ENCODE measurements around the gene DGCR8.

DGCR8 gene

DNA sequence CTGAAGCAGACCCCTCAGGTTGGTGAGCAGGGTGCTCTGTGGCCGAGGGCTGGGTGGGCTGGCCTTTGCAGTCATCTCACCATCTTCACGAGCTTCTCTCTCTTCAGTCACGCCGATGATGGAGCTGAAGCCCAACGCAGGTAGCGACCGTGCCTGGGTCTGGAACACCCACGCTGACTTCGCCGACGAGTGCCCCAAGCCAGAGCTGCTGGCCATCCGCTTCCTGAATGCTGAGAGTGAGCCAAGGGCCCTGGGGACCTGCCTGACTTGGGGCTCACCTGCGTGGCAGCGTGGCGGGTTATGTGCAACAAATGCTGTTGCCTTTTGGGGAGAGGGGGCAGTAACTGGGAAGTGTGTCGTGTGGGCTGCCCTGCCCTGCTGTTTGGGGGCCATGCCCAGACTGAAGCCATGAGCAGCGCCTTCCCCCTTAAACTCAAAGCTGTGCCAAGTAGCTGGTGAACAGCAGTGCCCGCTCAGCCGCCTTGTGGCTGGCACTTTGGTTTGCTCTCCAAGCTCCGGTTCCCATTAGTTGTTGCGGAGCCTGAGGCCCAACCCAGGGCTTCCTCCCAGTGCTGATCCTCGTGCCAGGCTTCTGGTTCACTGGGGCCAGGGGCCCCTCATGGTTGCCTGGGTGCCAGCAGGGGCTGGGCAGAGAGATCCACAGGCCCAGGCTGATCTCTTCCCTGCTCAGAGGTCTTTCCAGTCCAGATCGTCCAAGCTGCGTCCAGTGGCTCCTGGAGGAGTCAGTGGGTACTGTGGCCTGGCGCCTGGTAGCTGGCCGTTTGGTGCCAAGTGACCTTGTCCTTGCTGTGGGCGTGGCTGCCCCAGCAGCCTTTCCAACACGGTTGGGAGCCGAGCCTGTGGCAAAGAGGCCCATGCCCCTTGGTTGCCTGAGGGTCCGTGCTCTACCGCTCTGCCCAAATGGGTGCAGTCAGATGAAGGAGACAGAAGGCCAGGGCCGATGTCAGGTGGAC lies 45.4 kb downstream of the DGCR8 start:
- no peak for DNase-seq (ENCODE audit: low read depth)

DNA sequence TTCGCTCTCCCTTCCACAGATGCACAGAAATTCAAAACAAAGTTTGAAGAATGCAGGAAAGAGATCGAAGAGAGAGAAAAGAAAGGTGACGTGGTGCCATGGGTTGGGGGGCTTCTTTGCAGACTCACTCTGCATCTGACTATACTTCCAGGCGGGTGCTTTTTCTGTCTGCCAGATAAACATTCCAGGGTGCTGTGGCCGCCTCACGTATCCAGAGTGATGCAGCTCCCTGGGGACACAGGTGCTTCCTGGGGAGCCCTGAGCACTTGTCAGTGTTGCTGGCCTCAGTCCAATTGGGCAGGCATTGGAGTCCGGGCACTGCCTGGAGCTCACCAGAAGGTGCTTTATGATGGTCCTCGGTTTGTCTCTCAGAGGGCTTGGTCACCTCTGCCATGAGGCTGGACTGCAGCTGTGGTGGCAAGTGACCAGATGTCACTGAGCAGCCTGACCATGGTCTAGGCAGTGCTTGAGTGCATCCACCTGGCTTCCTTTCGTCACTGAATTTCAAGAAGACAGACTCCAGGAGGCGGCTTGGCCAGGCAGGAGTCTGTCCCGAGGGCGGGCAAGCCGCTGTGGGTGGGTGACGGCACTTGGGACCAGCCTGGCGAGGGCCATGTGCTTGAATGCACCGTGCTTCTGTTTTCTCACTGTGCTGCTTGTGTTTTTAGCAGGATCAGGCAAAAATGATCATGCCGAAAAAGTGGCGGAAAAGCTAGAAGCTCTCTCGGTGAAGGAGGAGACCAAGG lies 46.4 kb downstream of the DGCR8 start:
- DNase-seq (ENCODE audit: low read depth): no peak

DNA sequence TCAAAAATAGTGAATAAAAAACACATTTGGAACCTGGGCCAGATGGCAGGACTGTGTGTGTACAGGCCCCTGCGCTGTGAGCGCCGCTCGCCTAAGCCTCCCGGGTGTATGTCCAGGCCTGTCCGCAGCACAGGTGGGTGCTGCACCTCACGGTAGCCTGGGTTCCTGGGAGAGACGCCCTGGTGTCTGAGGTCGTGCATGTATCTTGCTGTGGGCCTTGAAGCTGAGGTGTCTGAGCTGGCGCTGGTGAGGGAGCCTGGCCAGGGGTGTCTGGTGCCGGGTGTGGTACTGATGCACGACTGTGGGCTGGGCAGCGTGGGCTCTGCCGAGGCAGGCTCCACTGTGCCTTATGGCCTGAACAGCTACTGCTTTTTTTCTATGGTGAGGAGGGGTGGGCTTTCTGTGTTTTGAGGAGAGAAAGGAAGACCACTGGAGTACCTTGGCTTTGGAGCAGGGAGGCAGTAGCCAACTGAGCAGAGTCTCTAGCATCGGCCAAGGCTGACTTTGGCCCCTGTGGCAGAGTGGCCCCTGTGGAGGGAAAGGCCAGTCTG lies 47.4 kb downstream of the DGCR8 start:
- DNase-seq (ENCODE audit: low read depth): no peak

DNA sequence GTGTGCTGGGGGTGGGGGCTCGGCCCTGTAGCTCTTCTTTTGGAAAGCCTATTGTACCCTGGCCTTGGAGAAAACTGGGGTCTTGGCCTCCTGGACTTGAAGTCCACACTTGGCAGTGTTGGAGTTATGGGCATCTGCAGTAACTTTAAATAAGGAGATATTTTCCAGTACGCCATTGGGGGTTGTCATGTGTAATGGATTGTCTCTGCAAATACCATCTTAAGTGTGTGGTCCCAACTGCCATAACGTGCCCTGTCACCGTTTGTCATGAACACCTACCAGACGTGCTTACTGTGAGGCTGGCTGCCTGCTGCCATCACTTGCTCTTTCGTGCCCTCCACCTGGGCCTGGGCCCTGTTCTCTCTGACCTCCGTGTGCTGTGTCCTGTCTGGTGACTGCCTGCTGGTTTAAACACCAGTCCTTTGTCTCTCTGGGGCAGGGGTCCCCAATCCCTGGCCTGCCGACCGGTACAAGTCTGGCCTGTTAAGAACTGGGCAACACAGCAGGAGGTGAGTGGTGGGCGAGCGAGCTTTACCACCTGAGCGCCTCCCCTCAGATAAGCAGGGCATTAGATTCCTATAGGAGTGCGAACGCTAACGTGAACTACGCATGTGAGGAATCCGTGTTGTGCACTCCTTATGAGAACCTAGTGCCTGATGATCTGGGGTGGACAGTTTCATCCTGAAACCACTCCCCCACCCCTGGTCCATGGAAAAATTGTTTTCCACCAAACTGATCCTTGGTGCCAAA lies 48.0 kb downstream of the DGCR8 start:
- no peak for DNase-seq (ENCODE audit: low read depth)

DNA sequence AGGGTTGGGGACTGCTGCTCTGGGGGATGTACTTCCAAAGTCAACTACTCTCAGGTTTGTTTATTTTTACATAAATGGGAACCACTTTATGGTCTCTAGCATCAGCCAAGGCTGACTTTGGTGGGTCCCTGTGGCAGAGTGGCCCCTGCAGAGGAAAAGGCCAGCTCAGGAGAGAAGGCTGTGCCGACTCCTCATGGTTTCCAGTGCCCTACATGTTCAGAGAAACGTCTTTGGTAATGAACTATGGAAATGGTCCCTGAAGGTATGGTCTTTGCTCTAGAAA lies 48.5 kb downstream of the DGCR8 start:
- no peak for DNase-seq (ENCODE audit: low read depth)

DNA sequence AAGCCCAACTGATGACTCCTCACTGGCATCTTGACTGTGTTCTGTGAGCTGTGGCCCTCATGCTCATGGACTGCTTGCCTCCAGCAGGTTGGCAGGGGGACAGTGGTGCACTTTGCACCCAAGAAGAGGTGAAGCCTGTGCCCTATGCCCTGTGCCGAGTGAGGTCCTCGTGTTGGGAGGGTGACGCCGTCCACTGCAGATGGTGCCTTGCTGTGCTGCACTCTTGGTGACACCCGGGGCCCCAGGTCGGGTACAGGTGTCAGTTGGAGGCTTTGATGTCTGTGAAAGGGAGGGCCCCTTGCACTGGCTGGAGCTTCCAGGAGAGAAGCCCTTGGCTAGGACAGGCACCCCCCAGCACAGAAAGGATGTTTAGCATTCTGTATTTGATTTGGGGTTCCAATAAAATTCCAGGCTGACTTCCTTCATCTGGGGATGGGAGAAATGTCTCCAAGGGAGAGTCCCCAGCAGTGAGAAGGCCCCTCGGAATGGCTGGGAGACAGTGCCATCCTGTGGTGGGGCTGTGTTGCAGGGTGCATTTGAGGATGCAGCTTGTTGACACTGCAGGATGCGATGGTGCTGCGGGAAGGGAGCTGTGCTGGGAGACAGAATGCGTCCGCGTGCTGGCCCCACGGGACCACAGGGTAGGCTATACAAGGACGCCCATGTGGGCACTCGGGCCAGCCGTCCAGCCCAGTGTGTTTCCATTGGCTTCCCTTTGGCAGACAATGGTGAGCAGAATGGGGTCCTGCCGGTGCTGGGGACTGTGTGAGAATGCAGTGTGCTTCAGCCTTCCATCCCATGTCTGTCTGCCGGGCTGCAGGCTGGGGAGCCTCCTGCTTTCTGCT lies 49.1 kb downstream of the DGCR8 start:
- DNase-seq (ENCODE audit: low read depth): peak; percentile 48

DNA sequence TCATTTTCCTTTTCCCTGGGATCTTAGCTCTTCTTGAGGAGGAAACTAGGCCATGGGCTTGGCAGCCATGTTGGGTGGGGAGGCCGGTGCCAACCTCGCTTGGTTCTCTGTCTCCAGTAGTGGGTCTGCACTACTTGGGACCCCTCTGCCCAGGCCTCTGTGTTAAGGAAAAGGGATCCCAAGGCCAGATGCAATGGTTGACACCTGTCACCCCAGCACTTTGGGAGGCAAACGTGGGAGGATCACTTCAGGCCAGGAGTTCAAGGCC lies 49.6 kb downstream of the DGCR8 start:
- DNase-seq (ENCODE audit: low read depth): no peak

DNA sequence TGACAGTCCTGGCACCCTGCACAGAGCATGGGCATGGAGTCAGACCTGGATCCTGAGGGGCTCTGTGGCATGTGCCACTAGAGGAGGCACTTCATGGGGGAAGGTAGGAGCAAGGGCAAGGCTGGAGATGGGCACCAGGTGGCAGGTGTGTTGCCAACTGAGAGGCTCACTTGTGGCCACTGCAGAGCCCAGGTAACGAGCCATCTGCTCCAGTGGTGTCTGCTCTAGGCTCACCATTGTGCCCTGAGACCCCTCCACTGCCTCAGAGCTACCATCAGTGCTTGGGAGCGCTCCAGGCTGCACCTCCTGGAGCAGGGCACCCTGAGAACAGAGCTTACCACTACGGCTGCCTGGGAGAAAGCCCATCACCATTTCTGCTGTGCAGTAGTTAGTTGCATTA lies 50.3 kb downstream of the DGCR8 start:
- DNase-seq (ENCODE audit: low read depth): no peak

DNA sequence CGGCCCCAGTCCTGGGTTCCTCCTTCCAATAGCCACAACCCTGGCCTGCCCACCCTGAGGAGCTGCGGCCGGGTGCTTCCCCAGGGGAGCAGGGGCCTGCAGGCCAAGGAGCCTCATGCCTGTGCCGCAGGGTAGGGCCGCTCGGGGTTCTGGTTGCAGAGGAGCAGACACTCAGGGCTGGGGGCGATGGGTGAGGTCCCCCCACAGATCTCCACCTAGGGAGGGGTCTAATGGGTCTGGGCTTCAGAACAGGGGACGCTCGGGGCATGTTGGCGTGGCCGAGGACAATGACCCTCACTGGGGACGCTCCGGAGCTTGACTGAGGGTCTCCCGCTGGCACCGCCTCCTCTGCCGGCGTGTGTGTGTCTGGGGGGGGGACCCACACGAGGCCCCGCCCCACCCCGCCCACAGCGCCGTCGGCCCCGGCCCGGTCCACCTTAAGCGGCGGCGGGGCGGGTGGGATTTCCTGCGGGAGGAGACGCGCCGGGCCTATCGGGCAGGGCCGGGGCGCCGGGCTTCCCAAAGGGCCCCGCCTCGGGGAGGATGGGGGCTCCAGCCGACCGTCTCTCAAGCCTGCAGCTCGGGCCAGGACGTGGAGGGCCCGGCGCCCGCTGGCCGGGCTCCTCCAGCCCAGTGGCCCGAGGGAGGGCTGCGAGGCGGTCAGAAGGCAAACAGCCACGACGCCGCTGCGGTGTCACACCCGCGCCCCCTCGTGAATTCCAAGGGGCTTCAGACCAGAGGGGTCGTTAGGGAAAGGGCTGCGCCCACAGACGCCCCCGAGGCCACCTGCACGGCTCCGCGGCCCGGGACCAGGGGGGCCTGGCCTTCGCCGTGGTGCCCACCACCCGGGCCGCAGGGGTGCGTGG lies 50.9 kb downstream of the DGCR8 start:
- peak; percentile 85 for DNase-seq (ENCODE audit: low read depth)

DNA sequence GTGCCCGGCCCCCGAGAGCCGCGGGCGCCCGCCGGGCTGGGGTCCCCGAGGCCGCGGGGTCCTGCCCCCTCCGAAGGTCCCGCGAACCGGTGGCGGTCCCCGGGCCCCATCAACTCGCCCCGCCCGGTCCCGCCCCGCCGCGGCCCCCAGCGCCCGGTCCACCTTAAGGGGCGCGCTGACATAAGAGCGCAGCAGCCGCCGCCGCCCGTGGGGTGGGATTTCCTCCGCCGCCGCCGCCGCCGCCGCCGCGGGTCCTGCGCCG lies 51.5 kb downstream of the DGCR8 start, which contains the start of gene ZDHHC8:
TSS of gene ZDHHC8 (plus strand) at position 208 of the 262 bp plus-strand sequence. CDS start 144 bp downstream, outside the sequence.
- peak; percentile 48 for DNase-seq (ENCODE audit: low read depth)

DNA sequence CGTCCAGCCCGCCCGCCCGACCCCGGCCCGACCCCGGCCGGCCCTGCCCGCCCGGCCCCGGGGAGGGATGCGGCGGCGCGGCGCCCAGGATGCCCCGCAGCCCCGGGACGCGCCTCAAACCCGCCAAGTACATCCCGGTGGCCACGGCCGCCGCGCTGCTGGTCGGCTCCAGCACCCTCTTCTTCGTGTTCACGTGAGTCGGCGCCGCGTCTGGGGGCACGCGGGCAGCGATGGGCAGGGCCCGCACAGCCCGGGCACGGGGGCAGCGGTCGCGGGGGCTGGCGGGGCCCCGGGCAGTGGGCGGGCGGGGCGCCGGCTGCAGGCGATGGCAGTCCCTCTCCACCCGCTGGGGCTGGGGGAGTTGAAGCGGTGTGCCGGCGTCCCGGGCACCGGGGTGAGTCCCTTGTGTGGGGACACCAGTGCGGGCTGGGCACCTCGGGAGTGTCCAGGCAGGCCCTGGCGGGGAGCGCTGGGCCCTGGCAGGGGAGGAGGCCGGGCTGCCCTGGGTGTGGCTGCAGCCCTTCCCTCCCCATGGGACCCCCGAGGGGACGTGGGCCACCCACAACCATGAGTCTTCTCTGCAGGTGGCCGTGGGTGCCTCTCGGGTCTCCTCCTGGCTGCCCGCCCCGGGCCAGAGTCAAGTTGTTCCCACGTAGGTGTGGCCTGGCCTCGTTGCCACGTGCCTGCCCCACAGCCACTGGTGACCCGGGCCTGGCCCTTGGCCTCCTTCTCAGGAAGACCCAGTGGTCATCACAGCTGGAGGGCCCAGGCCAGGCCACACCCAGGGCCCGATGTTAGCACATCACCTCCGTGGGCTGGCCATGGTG lies 52.0 kb downstream of the DGCR8 start:
- DNase-seq (ENCODE audit: low read depth): peak; percentile 32

DNA sequence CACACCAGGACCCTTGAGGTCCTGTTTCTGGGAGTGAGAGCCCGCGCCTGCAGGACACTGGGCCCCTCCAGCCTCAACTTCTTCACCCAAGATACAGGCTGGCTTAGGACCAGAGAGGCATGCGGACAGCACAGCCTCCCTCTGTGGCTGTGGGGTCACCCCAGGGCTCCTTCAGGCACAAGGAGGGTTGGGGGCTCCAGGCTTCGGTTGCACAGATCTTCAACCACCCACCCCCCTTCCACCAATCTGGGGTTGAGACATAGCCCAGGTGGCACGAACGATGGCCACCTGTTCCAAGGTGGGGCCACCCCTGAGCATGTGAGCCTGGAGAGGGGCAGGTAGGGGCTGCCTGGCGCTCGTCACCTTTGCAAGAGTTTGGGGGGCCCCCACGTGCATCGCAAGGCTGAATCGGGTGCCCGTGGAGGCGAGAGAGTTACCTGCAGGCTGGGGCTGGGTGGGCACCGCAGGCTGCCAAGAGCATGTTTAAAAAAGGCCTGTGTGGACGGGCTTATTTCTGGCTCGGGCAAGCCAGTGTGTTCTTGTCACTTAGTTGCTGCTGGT lies 52.7 kb downstream of the DGCR8 start:
- no peak for DNase-seq (ENCODE audit: low read depth)

DNA sequence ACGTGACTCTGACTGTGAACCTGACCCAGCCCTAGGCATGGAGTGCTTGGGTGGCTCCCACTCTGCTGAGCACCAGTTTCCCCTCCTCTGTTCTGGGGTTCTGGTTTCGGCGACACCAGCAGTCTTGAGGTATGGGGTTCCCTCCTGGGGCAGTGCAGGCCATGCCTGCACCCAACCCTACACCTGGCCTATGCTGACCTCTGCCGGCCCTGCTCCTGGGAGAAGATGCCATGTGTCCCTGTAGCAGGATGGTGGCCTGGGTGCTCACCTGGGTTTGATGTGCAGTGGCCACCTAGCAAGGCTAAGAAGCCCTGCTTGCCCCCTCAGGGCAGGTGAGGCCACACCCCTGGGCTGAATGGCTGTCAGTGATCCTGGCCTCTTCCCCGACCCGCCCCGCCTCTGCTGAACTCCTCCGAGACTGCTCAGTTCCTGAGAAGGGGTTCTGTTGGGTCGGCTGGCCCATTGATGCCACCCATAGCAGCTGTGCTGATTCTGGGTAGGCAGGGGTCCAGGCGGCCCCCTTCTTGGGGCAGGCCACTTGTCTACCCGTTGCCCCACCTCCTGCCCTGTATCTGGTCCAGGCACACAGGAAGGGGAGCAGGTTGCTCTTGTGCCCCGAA lies 54.0 kb downstream of the DGCR8 start:
- DNase-seq (ENCODE audit: low read depth): no peak

DNA sequence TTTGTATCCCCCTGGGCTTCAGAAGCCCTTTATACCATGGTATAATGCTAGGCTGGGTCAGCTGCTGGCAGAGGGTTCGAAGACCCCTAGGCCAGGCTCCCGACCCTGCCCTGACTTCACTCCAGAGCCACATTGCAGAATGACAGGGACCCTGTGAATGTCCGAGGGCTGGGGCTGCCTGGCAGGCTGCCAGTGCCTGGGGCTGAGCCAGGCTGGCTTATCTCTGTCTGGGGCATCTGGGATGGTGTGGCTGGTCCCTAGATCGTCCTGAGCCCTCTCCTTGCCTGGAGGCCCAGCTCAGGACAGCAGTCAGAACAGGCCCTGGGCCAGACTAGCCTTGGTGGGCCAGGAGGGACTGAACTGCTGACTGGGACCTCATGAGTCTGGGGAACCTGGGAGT lies 55.2 kb downstream of the DGCR8 start:
- DNase-seq (ENCODE audit: low read depth): no peak

DNA sequence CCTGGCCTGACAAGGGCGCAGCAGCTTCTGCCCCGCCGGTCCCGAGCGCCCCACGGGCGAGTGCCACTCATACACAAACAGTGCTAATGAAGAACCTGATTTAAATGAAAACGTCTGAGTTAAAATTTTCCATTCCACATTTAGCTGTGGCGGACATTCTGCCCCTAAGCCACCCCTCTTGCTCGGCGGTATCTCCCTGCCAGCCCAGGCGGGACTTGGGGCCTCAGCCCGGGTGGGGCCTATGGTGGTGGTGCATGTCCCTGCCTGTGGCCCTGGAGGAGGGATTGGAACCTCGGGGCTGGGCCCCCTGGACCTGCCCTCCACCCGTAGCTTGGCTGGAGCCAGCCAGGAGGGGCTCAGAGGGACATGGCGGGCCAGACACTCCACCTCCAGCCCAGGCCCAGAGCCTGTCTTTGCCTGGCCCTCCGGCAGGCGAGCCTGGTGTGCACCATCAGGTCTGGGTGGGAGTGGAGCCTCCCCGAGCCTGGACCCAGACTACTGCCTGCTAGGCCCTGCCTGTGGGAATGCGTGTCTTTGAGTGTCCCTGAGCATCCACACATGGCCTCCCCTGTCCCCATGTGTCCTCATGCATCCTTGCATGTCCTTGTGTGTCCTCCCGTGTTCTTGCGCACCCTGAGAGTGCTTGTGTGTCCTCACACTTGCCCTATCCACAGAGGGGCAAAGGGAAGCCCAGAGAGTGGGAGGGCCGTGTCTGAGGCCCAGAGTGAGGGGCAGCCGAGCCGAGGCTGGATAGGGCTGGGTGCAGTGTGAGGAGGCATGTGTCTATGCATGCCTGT lies 56.0 kb downstream of the DGCR8 start:
- DNase-seq (ENCODE audit: low read depth): no peak

DNA sequence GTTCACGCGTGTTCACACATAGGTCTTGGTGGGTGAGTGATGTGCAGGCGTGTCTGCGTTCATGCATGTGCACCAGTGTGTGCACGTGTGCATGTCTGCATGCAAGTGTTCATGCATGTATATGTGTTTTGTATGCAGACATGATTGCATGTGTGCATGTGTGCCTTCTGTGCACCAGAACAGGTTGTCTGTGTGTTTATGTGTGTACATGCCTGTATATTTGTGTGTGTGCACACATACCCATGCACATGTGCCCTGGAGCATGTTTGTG lies 56.5 kb downstream of the DGCR8 start:
- DNase-seq (ENCODE audit: low read depth): no peak

DNA sequence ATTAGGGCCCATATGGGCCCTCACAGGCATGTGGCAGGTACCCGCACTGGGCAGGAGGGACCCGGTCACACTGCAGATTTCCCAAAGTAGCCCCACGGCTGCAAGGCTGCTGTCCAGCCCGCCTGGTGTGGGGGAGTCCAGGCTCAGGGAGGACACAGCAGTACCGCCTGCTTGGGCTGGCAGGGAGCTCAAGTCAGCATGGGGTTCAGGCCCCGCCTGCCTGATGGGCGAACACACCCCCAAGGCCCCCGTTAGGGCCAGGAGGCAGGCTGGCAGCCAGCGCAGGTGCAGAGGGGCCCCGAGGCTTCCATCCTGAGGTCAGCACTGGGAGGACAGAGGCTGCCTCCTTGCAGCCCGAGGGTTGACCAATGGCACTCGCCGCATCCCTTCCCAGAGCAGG lies 57.1 kb downstream of the DGCR8 start:
- DNase-seq (ENCODE audit: low read depth): no peak

DNA sequence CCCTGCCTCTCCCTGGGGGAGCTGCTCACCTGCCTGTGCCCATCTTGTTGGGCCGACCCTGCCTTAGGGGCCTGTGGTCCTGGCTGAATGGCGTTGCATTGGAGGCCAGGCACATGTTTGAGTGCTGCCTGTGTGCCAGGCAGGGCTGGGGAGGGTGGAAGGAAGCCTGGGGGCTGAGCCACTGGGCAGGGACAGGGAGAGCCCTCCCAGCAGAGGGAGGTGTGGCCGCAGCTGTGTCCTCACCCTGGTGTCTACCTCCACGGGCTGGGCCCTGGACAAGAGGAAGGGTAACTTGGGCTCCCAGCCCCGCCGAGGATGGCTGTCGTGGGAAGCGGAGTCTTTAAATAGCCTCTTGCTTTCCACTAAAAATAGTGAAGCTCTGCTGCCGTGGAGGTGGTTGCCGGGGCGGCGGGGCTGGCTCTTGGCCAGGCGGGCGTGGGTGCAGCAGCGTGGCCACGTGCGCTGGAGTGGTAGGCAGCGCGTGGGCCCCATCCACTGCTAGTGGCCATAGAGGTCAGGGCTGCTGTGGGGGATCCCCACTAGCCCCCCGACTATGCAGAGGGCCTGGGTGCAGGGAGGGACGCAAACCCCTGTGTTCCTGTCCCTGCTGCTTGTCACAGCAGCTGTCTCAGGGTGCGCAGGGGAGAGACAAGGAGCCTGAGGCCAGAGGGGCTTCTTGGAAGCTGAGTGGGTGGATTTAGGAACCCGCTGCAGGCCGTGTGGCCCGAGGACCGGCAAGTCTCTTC lies 57.8 kb downstream of the DGCR8 start:
- DNase-seq (ENCODE audit: low read depth): no peak
